GM06990 (cell line): ENCODE data around the gene CCSER1.
"Not testable (repeated sequence)": the region's sequence is repeated elsewhere in the genome, so short reads cannot be mapped to it uniquely, and the experiment has no call there.

Experiments used
- DNase-seq: peaks from one replicate; pipeline ENCODE4 v3.0.0-alpha.2; 2011; ENCODE audit not compliant: insufficient read length; ENCODE audit errors: extremely low read depth
- H3K27me3 ChIP-seq: replicated peaks from 2 replicates; pipeline ENCODE4 v1.6.0; 2011; ENCODE audit warnings: low read length; ENCODE audit not compliant: control insufficient read depth, insufficient read depth
- H3K36me3 ChIP-seq: 2 replicates; pipeline ENCODE4 v1.5.1; 2011; ENCODE audit warnings: low read length; ENCODE audit not compliant: control insufficient read depth, insufficient read depth
- H3K4me3 ChIP-seq: replicated peaks from 2 replicates; pipeline ENCODE4 v1.5.1; 2011; ENCODE audit warnings: low read depth, mild to moderate bottlenecking, control low read depth, low read length
- CTCF ChIP-seq: IDR thresholded peaks from 2 replicates; pipeline ENCODE4 v1.5.1; 2011; ENCODE audit warnings: low read length, control low read depth, mild to moderate bottlenecking, inconsistent platforms; ENCODE audit not compliant: insufficient read depth, poor library complexity, severe bottlenecking

Gene CCSER1

GRCh38 chr4:90357117-90357710 lies 230.0 kb downstream of the CCSER1 start:
- Histone ChIP-seq H3K4me3 (no peak overlapping the region), H3K27me3 (no peaks in the 10 kb centered on the region), H3K36me3 (no peaks in the 10 kb centered on the region)
- peak; percentile 5 for TF ChIP-seq CTCF
- DNase-seq, result no peak

DNA sequence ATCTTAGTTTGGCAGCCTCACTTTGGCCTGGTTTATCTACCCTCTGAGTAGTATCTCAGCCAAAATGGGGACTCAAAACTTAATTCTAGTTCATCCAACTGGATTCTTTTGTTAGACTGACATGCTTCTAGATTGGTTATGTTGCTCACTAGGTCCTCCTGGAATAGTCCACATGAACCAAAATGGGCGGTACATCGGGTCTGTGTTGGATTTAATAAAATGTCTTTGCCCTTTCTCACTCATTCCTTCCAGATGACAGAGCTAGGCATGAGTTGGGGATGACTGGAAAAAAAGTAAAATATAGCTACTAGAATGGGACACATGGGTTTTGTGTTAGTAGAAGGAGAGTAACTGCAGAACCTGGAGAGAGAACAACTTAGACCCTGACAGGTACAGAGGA lies 247.9 kb downstream of the CCSER1 start:
- DNase-seq, result no peak
- Histone ChIP-seq H3K27me3 (no peaks in the 10 kb centered on the region), H3K4me3 (no peak overlapping the region), H3K36me3 (no peaks in the 10 kb centered on the region)
- no peak for TF ChIP-seq CTCF

DNA sequence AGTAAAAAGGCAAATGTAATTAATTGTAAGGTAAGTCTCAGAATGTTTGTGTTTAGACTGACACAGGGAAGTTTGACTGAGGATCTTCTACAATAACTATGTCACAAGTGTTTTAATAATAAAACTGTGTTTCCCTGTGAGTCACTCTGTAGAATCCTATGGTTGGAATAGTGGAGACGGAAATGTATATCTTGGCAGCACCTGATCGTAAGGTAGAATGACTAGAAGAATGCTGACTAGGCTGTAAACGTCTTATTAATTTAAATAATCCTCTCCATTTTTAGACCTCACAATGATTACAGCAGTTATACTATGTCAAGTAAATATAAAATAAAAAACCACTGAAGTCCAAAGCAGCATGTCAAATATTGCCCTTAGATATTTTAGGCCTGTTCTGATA lies 266.0 kb downstream of the CCSER1 start:
- Histone ChIP-seq H3K4me3 (no peak overlapping the region), H3K27me3 (no peaks in the 10 kb centered on the region), H3K36me3 (no peaks in the 10 kb centered on the region)
- no peak for DNase-seq
- no peak for TF ChIP-seq CTCF

GRCh38 chr4:90403781-90404180 lies 276.6 kb downstream of the CCSER1 start:
- DNase-seq, result no peak
- no peaks in the 10 kb centered on the region for H3K36me3 ChIP-seq
- no peak overlapping the region for H3K4me3 ChIP-seq
- no peaks in the 10 kb centered on the region for H3K27me3 ChIP-seq
- TF ChIP-seq CTCF, result no peak

DNA sequence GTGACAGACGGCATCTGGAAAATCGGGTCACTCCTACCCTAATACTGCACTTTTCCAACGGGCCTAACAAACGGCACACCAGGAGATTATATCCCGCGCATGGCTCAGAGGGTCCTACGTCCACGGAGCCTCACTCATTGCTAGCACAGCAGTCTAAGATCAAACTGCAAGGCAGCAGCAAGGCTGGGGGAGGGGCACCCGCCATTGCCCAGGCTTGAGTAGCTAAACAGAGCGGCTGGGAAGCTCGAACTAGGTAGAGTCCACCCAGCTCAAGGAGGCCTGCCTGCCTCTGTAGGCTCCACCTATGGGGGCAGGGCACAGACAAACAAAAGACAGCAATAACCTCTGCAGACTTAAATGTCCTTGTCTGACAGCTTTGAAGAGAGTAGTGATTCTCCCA lies 280.7 kb downstream of the CCSER1 start:
- H3K4me3 ChIP-seq, H3K27me3 ChIP-seq, DNase-seq, H3K36me3 ChIP-seq: not testable (repeated sequence)

DNA sequence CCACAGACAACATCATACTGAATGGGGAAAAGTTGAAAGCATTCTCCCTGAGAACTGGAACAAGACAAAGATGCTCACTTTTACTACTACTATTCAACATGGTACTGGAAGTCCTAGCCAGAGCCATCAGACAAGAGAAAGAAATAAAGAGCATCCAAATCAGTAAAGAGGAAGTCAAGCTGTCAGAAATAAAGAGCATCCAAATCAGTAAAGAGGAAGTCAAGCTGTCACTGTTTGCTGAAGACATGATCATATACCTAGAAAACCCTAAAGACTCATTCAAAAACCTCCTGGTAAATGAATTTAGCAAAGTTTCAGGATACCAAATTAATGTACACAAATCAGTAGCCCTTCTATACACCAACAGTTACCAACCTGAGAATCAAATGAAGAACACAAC lies 285.6 kb downstream of the CCSER1 start:
- not testable (repeated sequence) for H3K27me3 ChIP-seq, DNase-seq, H3K36me3 ChIP-seq, H3K4me3 ChIP-seq

- H3K27me3 ChIP-seq, result no peaks in the 10 kb centered on the region
- no peak for DNase-seq
- no peak overlapping the region for H3K4me3 ChIP-seq
- TF ChIP-seq CTCF, result no peak
- no peaks in the 10 kb centered on the region for H3K36me3 ChIP-seq
These were observed 287.9 kb downstream of the CCSER1 start for GRCh38 chr4:90415116-90415515.
